ENCODE measurements around the gene BRD3OS.

- TF ChIP-seq CTCF (conservative IDR thresholded peaks at IDR 0.05; ENCODE audit: low read depth, low read length) (no peak), EZH2 (IDR thresholded peaks at IDR 0.05; ENCODE audit: borderline replicate concordance, low read depth, low read length, poor library complexity, severe bottlenecking) (no peak)
Measured at GRCh38 chr9:134024214-134024792, 978 bp upstream of the BRD3OS start.
